Stimulated activated CD4-positive, alpha-beta T cell treated with anti-CD3 and anti-CD28 coated beads, Interleukin-4, amount 100 ng/mL, for 48 hours (primary cell): ENCODE results near the gene PSMD1.

Experiments
- DNase-seq, 2 donors: peaks; one replicate each; pipeline ENCODE4 v3.0.0-alpha.2; 2020; ENCODE audit warnings: low read depth in 2 of 2

Gene PSMD1

GRCh38 chr2:231204146-231204545 is 147.5 kb downstream of the PSMD1 start:
- no peak for DNase-seq

GRCh38 chr2:231204581-231204980 is 147.9 kb downstream of the PSMD1 start:
- DNase-seq, result no peak

GRCh38 chr2:231207734-231208133 is 151.1 kb downstream of the PSMD1 start:
- no peak for DNase-seq

GRCh38 chr2:231210782-231211181 is 154.1 kb downstream of the PSMD1 start:
- DNase-seq, result no peak

GRCh38 chr2:231211486-231211885 is 154.8 kb downstream of the PSMD1 start:
- no peak for DNase-seq

- DNase-seq, result no peak
Observed at GRCh38 chr2:231212329-231212845, 155.7 kb downstream of the PSMD1 start.

GRCh38 chr2:231213931-231214642 is 157.4 kb downstream of the PSMD1 start:
- DNase-seq, result no peak

GRCh38 chr2:231218366-231218765 is 161.7 kb downstream of the PSMD1 start:
- no peak for DNase-seq

- DNase-seq, result no peak
Observed at GRCh38 chr2:231219289-231219688, 162.6 kb downstream of the PSMD1 start.

- no peak for DNase-seq
Observed at GRCh38 chr2:231221761-231222160, 165.1 kb downstream of the PSMD1 start.
